ENCODE results near the gene GFRA1.

The GFRA1 gene

GRCh38 chr10:116073001-116073400 lies 200.0 kb downstream of the GFRA1 start:
- TF ChIP-seq CTCF (IDR thresholded peaks at IDR 0.05; ENCODE audit: low read depth, low read length) = no peak
- H3K4me3 ChIP-seq (ENCODE audit: low read depth, low read length) = no peak overlapping the region

GRCh38 chr10:116071453-116072148 lies 201.4 kb downstream of the GFRA1 start:
- H3K4me3 ChIP-seq (ENCODE audit: low read depth, low read length) = no peak overlapping the region
- TF ChIP-seq CTCF (IDR thresholded peaks at IDR 0.05; ENCODE audit: low read depth, low read length) = no peak

GRCh38 chr10:116070743-116071320 lies 202.2 kb downstream of the GFRA1 start:
- TF ChIP-seq CTCF (IDR thresholded peaks at IDR 0.05; ENCODE audit: low read depth, low read length) = no peak
- H3K4me3 ChIP-seq (ENCODE audit: low read depth, low read length) = no peak overlapping the region

GRCh38 chr10:116069856-116070255 lies 203.2 kb downstream of the GFRA1 start:
- no peak for TF ChIP-seq CTCF (IDR thresholded peaks at IDR 0.05; ENCODE audit: low read depth, low read length)
- no peak overlapping the region for H3K4me3 ChIP-seq (ENCODE audit: low read depth, low read length)

- H3K4me3 ChIP-seq (ENCODE audit: low read depth, low read length) = no peak overlapping the region
- TF ChIP-seq CTCF (IDR thresholded peaks at IDR 0.05; ENCODE audit: low read depth, low read length) = no peak
These were observed 205.2 kb downstream of the GFRA1 start for GRCh38 chr10:116067825-116068224.

GRCh38 chr10:116063107-116063506 lies 209.9 kb downstream of the GFRA1 start:
- H3K4me3 ChIP-seq (ENCODE audit: low read depth, low read length) = no peak overlapping the region
- TF ChIP-seq CTCF (IDR thresholded peaks at IDR 0.05; ENCODE audit: low read depth, low read length) = no peak

GRCh38 chr10:116060864-116061263 lies 212.1 kb downstream of the GFRA1 start:
- TF ChIP-seq CTCF (IDR thresholded peaks at IDR 0.05; ENCODE audit: low read depth, low read length) = no peak

More at GRCh38 chr10:116060864-116061263, 212.1 kb downstream of the GFRA1 start:
- no peak overlapping the region for H3K4me3 ChIP-seq (ENCODE audit: low read depth, low read length)
